K562 (cell line): ENCODE data around the gene HNRNPH1. TPM values are rescaled to one million over a fixed set of nuclear protein-coding genes. Genes with fewer than 3 reads are reported as not detected.

ENCODE experiments used
- ATAC-seq: fragments of 200-7000 bp; cut with Tn5 transposase; 3 replicates; pipeline ENCODE4 v1.9.1; 2020; ENCODE audit warnings: moderate library complexity
- BruUV-seq: library from RNA; stranded (reverse); fragments of 400-500 nt; replicated peaks from 2 replicates; lab custom pipeline; 2021; lab: Mats Ljungman, UMichigan
- CTCF ChIA-PET: fragments of 300-600 bp; formaldehyde crosslinking; extraction: SDS; loops from one replicate; lab custom pipeline; 2021; ENCODE audit warnings: low intra/inter-chr PET ratio; lab: Yijun Ruan, JAX
- POLR2A ChIA-PET: fragments of 300-600, 350-650 bp; sonication (Branson Sonifier 250); formaldehyde crosslinking; extraction: SDS; loops from one replicate; lab custom pipeline; 2021; ENCODE audit warnings: antibody characterized with exemption, inconsistent platforms; lab: Yijun Ruan, JAX
- DNase-seq, 4 experiments: peaks; one replicate each; pipeline versions ENCODE4 v3.0.0 to v3.0.0-alpha.2; 2011 to 2018; ENCODE audit warnings: low spot score in 3 of 4, mixed read lengths in 3 of 4; ENCODE audit errors: extremely low read depth in 1 of 4
- FAIRE-seq: peaks from 2 replicates; lab custom pipeline; 2011; peaks lifted over from hg19 to GRCh38; lab: Jason Lieb, UNC
- H2AFZ ChIP-seq: 2 replicates; pipeline ENCODE4 v1.6.0; 2011; ENCODE audit warnings: low read depth, low read length, control low read depth, inconsistent platforms
- H3K27ac ChIP-seq: fragments of 200-600 bp; 3 replicates; pipeline ENCODE4 v1.8.0; 2011; ENCODE audit warnings: low read depth, mild to moderate bottlenecking, control low read depth, inconsistent platforms, low read length, moderate library complexity, mixed read lengths; ENCODE audit errors: extremely low read depth
- H3K27me3 ChIP-seq, 2 experiments: fragments of 300-600 bp in 1 of 2; 2 replicates in 1 of 2; 3 replicates in 1 of 2; pipeline versions ENCODE4 v1.6.0 to v1.8.0; 2011; ENCODE audit warnings: inconsistent platforms in 2 of 2, low read length in 2 of 2, mild to moderate bottlenecking in 1 of 2, mixed read lengths in 1 of 2, moderate library complexity in 1 of 2; ENCODE audit not compliant: control insufficient read depth in 2 of 2, insufficient read depth in 2 of 2
- H3K36me3 ChIP-seq: fragments of 300-600 bp; 3 replicates; pipeline ENCODE4 v1.8.0; 2011; ENCODE audit warnings: mild to moderate bottlenecking, low read length, inconsistent platforms; ENCODE audit not compliant: control insufficient read depth, insufficient read depth
- H3K4me1 ChIP-seq, 2 experiments: fragments of 200-600 bp in 1 of 2; replicated peaks in 1 of 2; 2 replicates in 1 of 2; 3 replicates in 1 of 2; pipeline versions ENCODE4 v1.5.1 to v1.8.0; 2011; ENCODE audit warnings: inconsistent platforms in 2 of 2, low read length in 2 of 2, mild to moderate bottlenecking in 1 of 2, mixed read lengths in 1 of 2, moderate library complexity in 1 of 2; ENCODE audit not compliant: control insufficient read depth in 2 of 2, insufficient read depth in 2 of 2
- H3K4me2 ChIP-seq: 2 replicates; pipeline ENCODE4 v1.6.1; 2011; ENCODE audit warnings: low read length, control low read depth, inconsistent platforms, mixed read lengths; ENCODE audit not compliant: insufficient read depth
- H3K4me3 ChIP-seq: fragments of 200-600 bp; sonication (generic), shearing (Covaris generic); 2 replicates; pipeline ENCODE4 v1.5.1; 2016; ENCODE audit warnings: control low read depth, inconsistent platforms
- H3K79me2 ChIP-seq: fragments of 200-600 bp; 3 replicates; pipeline ENCODE4 v1.8.0; 2011; ENCODE audit warnings: low read length, inconsistent platforms; ENCODE audit not compliant: control insufficient read depth, insufficient read depth
- H3K9ac ChIP-seq, 2 experiments: 2 replicates each; pipeline versions ENCODE4 v1.6.0 to v1.6.1; 2011; ENCODE audit warnings: low read depth in 2 of 2, low read length in 2 of 2, control low read depth in 1 of 2, inconsistent platforms in 1 of 2, mild to moderate bottlenecking in 1 of 2, mixed read lengths in 1 of 2; ENCODE audit not compliant: insufficient read depth in 1 of 2
- H3K9me1 ChIP-seq: one replicate; pipeline ENCODE4 v1.6.0; 2011; ENCODE audit warnings: inconsistent platforms, mild to moderate bottlenecking, low read length, moderate library complexity; ENCODE audit not compliant: control insufficient read depth, insufficient read depth
- H3K9me3 ChIP-seq: replicated peaks from 2 replicates; pipeline ENCODE4 v1.5.1; 2011; ENCODE audit warnings: low read depth, low read length, inconsistent platforms; ENCODE audit not compliant: control insufficient read depth, insufficient read depth
- H4K20me1 ChIP-seq: replicated peaks from 2 replicates; pipeline ENCODE4 v1.6.1; 2011; ENCODE audit warnings: low read length, inconsistent platforms, mixed read lengths; ENCODE audit not compliant: control insufficient read depth, insufficient read depth
- ARID2 ChIP-seq: fragments of 450-650 bp; IDR thresholded peaks from 2 replicates; pipeline ENCODE4 v1.6.1; 2017; ENCODE audit warnings: antibody characterized with exemption, mild to moderate bottlenecking
- BRF1 ChIP-seq: IDR thresholded peaks from 3 replicates; pipeline ENCODE4 v1.6.1; 2011; ENCODE audit warnings: borderline replicate concordance, mild to moderate bottlenecking; ENCODE audit not compliant: insufficient read length; ENCODE audit errors: extremely low read depth
- CEBPG ChIP-seq, 3 experiments: fragments of 200-800 bp in 1 of 3; sonication (Bioruptor generic) in 1 of 3; sonication (generic) in 1 of 3; formaldehyde crosslinking in 1 of 3; IDR thresholded peaks in 2 of 3; conservative IDR thresholded peaks in 1 of 3; 2 replicates each; pipeline versions ENCODE4 v1.6.1 to v1.8.0; 2016 to 2022; ENCODE audit warnings: missing compliant biosample characterization in 2 of 3, missing genetic modification characterization in 2 of 3, mild to moderate bottlenecking in 1 of 3, missing genetic modification reagents in 1 of 3
- FOXM1 ChIP-seq, 2 experiments: fragments of 450-650 bp in 1 of 2; sonication (generic) in 1 of 2; formaldehyde crosslinking in 1 of 2; IDR thresholded peaks; 2 replicates each; pipeline versions ENCODE4 v1.6.1 to v1.9.0; 2017 to 2022; ENCODE audit warnings: low read depth in 2 of 2, mild to moderate bottlenecking in 2 of 2, missing genetic modification reagents in 1 of 2, moderate library complexity in 1 of 2
- NCOA4 ChIP-seq: fragments of 450-650 bp; IDR thresholded peaks from 2 replicates; pipeline ENCODE4 v1.6.1; 2018; ENCODE audit warnings: mild to moderate bottlenecking; ENCODE audit not compliant: partially characterized antibody
- NR4A1 ChIP-seq, 2 experiments: fragments of 250-450 bp in 1 of 2; fragments of 450-650 bp in 1 of 2; sonication (Bioruptor Pico) in 1 of 2; IDR thresholded peaks; 2 replicates each; pipeline versions ENCODE4 v1.4.0 to v1.6.1; 2016 to 2020; ENCODE audit warnings: mild to moderate bottlenecking in 2 of 2, missing compliant biosample characterization in 1 of 2, missing genetic modification characterization in 1 of 2, moderate library complexity in 1 of 2
- SNRNP70 ChIP-seq: fragments of 200-400 bp; formaldehyde crosslinking; optimal IDR thresholded peaks from 2 replicates; pipeline ENCODE3; 2017; ENCODE audit warnings: low read depth, low read length
- TAF15 ChIP-seq: fragments of 200-400 bp; formaldehyde crosslinking; IDR thresholded peaks from 2 replicates; pipeline ENCODE4 v1.6.1; 2017; ENCODE audit warnings: mild to moderate bottlenecking, low read depth, low read length, moderate library complexity
- TRIM24 ChIP-seq, 2 experiments: fragments of 450-650 bp; IDR thresholded peaks; 2 replicates each; pipeline ENCODE4 v1.6.1; 2016
- ZBED1 ChIP-seq: IDR thresholded peaks from 2 replicates; pipeline ENCODE4 v1.6.1; 2014
- ZNF133 ChIP-seq: fragments of 250-450 bp; sonication (Bioruptor Pico); IDR thresholded peaks from 2 replicates; pipeline ENCODE4 v1.4.0; 2020; ENCODE audit warnings: mild to moderate bottlenecking
- ZNF79 ChIP-seq: fragments of 250-450 bp; sonication (Bioruptor Pico); IDR thresholded peaks from 2 replicates; pipeline ENCODE4 v1.4.0; 2020; ENCODE audit warnings: low read depth, mild to moderate bottlenecking, moderate library complexity
- WGBS: fragments of 100-300 bp; shearing (Covaris generic); methylation state at CpG from one replicate; pipeline ENCODE4 v1.1.6; 2016; ENCODE audit warnings: low coverage, mixed read lengths; ENCODE audit not compliant: insufficient coverage; ENCODE audit errors: missing lambda C conversion rate; 5-methylcytosine and 5-hydroxymethylcytosine counted together
- in situ Hi-C: fragments of 300-500 bp; cut with MboI; formaldehyde crosslinking; loops from 4 replicates; pipeline ENCODE4 v1.15.0; 2018; ENCODE audit warnings: inconsistent platforms, mixed read lengths
- intact Hi-C: fragments of 100-400 bp; cut with micrococcal nuclease; formaldehyde crosslinking; loops from 2 replicates; pipeline ENCODE4 v1.14.2; 2022
- polyA plus RNA-seq, 8 experiments: library from polyadenylated mRNA; depleted of rRNA in 4 of 8; stranded (reverse) in 5 of 8; unstranded in 3 of 8; fragments of >200 nt; fragmentation: Nextera tagmentation in 2 of 8; fragmentation: Illumina TruSeq in 1 of 8; extraction: Ambion mirVana in 2 of 8; extraction: Trizol in 1 of 8; gene quantifications; 2 replicates each; pipeline versions ENCODE4 v1.2.1 to v1.2.3, GENCODE V29; 2011 to 2014; ENCODE audit warnings: inconsistent platforms in 1 of 8, missing spikeins in 1 of 8
- total RNA-seq, 7 experiments: library from RNA; depleted of rRNA in 6 of 7; stranded (reverse); fragments of >200 nt in 6 of 7; fragmentation: Illumina TruSeq in 2 of 7; extraction: Trizol in 2 of 7; gene quantifications; 2 replicates each; pipeline versions ENCODE4 v1.2.1 to v1.2.3, GENCODE V29; 2011 to 2021; ENCODE audit warnings: low replicate concordance in 1 of 7
- TF ChIP-seq, protein P1 (sequence below): sonication (generic); formaldehyde crosslinking; IDR thresholded peaks from 2 replicates; pipeline ENCODE4 v1.8.0; 2022; ENCODE audit warnings: missing genetic modification reagents, mild to moderate bottlenecking, borderline replicate concordance
- TF ChIP-seq, protein P2 (sequence below): fragments of 450-650 bp; IDR thresholded peaks from 2 replicates; pipeline ENCODE4 v1.6.1; 2017; ENCODE audit warnings: antibody characterized with exemption, mild to moderate bottlenecking
- TF ChIP-seq, protein P3 (sequence below), 2 experiments: fragments of 450-650 bp; conservative IDR thresholded peaks; 2 replicates each; pipeline ENCODE4 v1.6.1; 2017; ENCODE audit warnings: mild to moderate bottlenecking in 2 of 2, moderate library complexity in 2 of 2

The HNRNPH1 gene
- total and polyA plus RNA-seq, 9 of the 15 experiments (the other 6 are each of a cell fraction or from before 2014, with no cell fraction given): 103 to 656 (median 561) TPM

DNA sequence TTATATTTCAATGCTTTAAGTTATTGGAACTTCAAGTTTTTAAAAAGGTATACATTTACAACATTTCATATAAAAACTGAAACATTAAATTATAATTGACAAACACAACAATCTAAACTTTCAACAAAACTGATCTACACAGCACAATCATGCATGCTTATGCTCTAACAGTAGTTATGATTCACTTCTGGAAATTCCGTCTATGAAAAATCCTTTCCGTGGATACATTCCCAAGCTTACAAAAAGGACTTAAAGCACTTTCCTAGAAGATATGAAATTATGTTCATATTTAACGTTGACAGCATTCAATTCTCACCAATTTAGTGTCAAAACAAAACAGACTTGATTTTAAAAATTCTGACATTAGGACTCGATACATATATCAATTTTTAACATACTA lies 3.7 kb downstream of the HNRNPH1 start:
- no TSS peak for BruUV-seq
- H4K20me1 ChIP-seq: peaks cover 67% of the 10 kb centered on the region
- intact Hi-C loops: loop anchor here (5.0 kb wide), 2 partner anchors 67 to 203 kb away; partner anchors contain the start of genes RUFY1 and SQSTM1
- in situ Hi-C loops: no loop called here
- peaks cover 94% of the 10 kb centered on the region for H3K79me2 ChIP-seq
- no peaks in the 10 kb centered on the region for H3K9me1 ChIP-seq
- TF ChIP-seq FOXM1 (IDR thresholded peaks at IDR 0.05; ENCODE audit: low read depth): no peak
- TF ChIP-seq FOXM1 (CRISPR knock-in tag; IDR thresholded peaks at IDR 0.05; ENCODE audit: low read depth): no peak
- TF ChIP-seq NR4A1 (CRISPR knock-in tag; IDR thresholded peaks at IDR 0.05): no peak
- no peak for TF ChIP-seq NR4A1 (tag; IDR thresholded peaks at IDR 0.05)
- no peak for TF ChIP-seq SNRNP70
- TF ChIP-seq ZNF133 (CRISPR knock-in tag): no peak
- no peak for TF ChIP-seq TRIM24 (IDR thresholded peaks at IDR 0.05)
- TF ChIP-seq, protein P1, sequence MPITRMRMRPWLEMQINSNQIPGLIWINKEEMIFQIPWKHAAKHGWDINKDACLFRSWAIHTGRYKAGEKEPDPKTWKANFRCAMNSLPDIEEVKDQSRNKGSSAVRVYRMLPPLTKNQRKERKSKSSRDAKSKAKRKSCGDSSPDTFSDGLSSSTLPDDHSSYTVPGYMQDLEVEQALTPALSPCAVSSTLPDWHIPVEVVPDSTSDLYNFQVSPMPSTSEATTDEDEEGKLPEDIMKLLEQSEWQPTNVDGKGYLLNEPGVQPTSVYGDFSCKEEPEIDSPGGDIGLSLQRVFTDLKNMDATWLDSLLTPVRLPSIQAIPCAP (CRISPR knock-in tag): no peak
- TF ChIP-seq TAF15: no peak
- no peak for TF ChIP-seq CEBPG (CRISPR knock-in tag; IDR thresholded peaks at IDR 0.05)
- TF ChIP-seq CEBPG (tag; conservative IDR thresholded peaks at IDR 0.05 in 1 of 2, IDR thresholded peaks at IDR 0.05 in 1 of 2): no peak
- no peak for TF ChIP-seq BRF1
- TF ChIP-seq ZBED1: no peak
- TF ChIP-seq ZNF79 (CRISPR knock-in tag): no peak
- no peak for TF ChIP-seq NCOA4
- TF ChIP-seq, protein P2, sequence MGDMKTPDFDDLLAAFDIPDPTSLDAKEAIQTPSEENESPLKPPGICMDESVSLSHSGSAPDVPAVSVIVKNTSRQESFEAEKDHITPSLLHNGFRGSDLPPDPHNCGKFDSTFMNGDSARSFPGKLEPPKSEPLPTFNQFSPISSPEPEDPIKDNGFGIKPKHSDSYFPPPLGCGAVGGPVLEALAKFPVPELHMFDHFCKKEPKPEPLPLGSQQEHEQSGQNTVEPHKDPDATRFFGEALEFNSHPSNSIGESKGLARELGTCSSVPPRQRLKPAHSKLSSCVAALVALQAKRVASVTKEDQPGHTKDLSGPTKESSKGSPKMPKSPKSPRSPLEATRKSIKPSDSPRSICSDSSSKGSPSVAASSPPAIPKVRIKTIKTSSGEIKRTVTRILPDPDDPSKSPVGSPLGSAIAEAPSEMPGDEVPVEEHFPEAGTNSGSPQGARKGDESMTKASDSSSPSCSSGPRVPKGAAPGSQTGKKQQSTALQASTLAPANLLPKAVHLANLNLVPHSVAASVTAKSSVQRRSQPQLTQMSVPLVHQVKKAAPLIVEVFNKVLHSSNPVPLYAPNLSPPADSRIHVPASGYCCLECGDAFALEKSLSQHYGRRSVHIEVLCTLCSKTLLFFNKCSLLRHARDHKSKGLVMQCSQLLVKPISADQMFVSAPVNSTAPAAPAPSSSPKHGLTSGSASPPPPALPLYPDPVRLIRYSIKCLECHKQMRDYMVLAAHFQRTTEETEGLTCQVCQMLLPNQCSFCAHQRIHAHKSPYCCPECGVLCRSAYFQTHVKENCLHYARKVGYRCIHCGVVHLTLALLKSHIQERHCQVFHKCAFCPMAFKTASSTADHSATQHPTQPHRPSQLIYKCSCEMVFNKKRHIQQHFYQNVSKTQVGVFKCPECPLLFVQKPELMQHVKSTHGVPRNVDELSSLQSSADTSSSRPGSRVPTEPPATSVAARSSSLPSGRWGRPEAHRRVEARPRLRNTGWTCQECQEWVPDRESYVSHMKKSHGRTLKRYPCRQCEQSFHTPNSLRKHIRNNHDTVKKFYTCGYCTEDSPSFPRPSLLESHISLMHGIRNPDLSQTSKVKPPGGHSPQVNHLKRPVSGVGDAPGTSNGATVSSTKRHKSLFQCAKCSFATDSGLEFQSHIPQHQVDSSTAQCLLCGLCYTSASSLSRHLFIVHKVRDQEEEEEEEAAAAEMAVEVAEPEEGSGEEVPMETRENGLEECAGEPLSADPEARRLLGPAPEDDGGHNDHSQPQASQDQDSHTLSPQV: no peak
- no peak for TF ChIP-seq ARID2
- TF ChIP-seq, protein P3, sequence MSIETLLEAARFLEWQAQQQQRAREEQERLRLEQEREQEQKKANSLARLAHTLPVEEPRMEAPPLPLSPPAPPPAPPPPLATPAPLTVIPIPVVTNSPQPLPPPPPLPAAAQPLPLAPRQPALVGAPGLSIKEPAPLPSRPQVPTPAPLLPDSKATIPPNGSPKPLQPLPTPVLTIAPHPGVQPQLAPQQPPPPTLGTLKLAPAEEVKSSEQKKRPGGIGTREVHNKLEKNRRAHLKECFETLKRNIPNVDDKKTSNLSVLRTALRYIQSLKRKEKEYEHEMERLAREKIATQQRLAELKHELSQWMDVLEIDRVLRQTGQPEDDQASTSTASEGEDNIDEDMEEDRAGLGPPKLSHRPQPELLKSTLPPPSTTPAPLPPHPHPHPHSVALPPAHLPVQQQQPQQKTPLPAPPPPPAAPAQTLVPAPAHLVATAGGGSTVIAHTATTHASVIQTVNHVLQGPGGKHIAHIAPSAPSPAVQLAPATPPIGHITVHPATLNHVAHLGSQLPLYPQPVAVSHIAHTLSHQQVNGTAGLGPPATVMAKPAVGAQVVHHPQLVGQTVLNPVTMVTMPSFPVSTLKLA (conservative IDR thresholded peaks at IDR 0.05): no peak
- DNase-seq (no peak), FAIRE-seq (no peak), ATAC-seq (no peak)
- H3K27me3 ChIP-seq: no peaks in the 10 kb centered on the region
- peak overlapping the region; percentile 85 for H3K4me2 ChIP-seq
- POLR2A ChIA-PET: interaction anchor here (0.6 to 6.6 kb wide), 4 partner anchors 10 to 136 kb away, joined by 3 to 181 read pairs (median 6); partner anchors contain the start of gene CBY3
- peak overlapping the region in 1 of 2 experiments; percentile 62; a peak in 2 of 4 replicates for H3K9ac ChIP-seq
- H3K4me3 ChIP-seq: peak overlapping the region; percentile 95
- peaks cover 18 to 51% of the 10 kb centered on the region in 2 experiments for H3K4me1 ChIP-seq
- no peak overlapping the region for H2AFZ ChIP-seq
- no peak overlapping the region for H3K27ac ChIP-seq
- CTCF ChIA-PET: no interaction called here
- 24% methylated on average over 4 of the region's 4 CpGs for WGBS
- peaks cover 78% of the 10 kb centered on the region for H3K36me3 ChIP-seq
- H3K9me3 ChIP-seq: no peaks in the 10 kb centered on the region
